WTC11 (cell line): ENCODE data around the gene GSDME. TPM values are rescaled to one million over a fixed set of nuclear protein-coding genes. Genes with fewer than 3 reads are reported as not detected.
"Not testable (repeated sequence)": the region's sequence is repeated elsewhere in the genome, so short reads cannot be mapped to it uniquely, and the experiment has no call there.

ENCODE experiments used
- ATAC-seq: fragments of 200-7000 bp; cut with Tn5 transposase; 2 replicates; pipeline ENCODE4 v1.10.0; 2021; ENCODE audit warnings: mild to moderate bottlenecking, moderate library complexity
- CTCF ChIA-PET: fragments of 300-600 bp; sonication (Branson Sonifier 250); formaldehyde crosslinking; loops from one replicate; lab custom pipeline; 2021; ENCODE audit warnings: antibody characterized with exemption; lab: Charles Lee
- POLR2A ChIA-PET: fragments of 350-600 bp; sonication (Branson Sonifier 250); formaldehyde crosslinking; loops from one replicate; lab custom pipeline; 2021; ENCODE audit warnings: antibody characterized with exemption; lab: Charles Lee
- DNase-seq: peaks from one replicate; pipeline ENCODE4 v3.0.0; 2021; ENCODE audit warnings: low spot score
- H3K27ac Mint-ChIP-seq: 2 replicates; pipeline ENCODE4 v1.8.0; 2021; ENCODE audit warnings: mixed read lengths
- H3K27me3 Mint-ChIP-seq: 2 replicates; pipeline ENCODE4 v1.8.0; 2021; ENCODE audit warnings: low read depth, mild to moderate bottlenecking, moderate library complexity, mixed read lengths
- H3K36me3 Mint-ChIP-seq: 2 replicates; pipeline ENCODE4 v1.8.0; 2021; ENCODE audit warnings: mixed read lengths
- H3K4me1 Mint-ChIP-seq: 2 replicates; pipeline ENCODE4 v1.8.0; 2022; ENCODE audit warnings: mixed read lengths
- H3K4me3 Mint-ChIP-seq: 2 replicates; pipeline ENCODE4 v1.8.0; 2021; ENCODE audit warnings: mild to moderate bottlenecking, moderate library complexity, mixed read lengths
- H3K9me3 Mint-ChIP-seq: 2 replicates; pipeline ENCODE4 v1.8.0; 2021; ENCODE audit warnings: mixed read lengths
- ATF1 ChIP-seq: sonication (generic); formaldehyde crosslinking; IDR thresholded peaks from 2 replicates; pipeline ENCODE4 v1.8.1; 2023; ENCODE audit warnings: mild to moderate bottlenecking, moderate library complexity, missing genetic modification reagents
- CREB1 ChIP-seq: sonication (generic); formaldehyde crosslinking; IDR thresholded peaks from 2 replicates; pipeline ENCODE4 v1.8.0; 2023; ENCODE audit warnings: mild to moderate bottlenecking, missing genetic modification reagents
- CREM ChIP-seq: sonication (generic); formaldehyde crosslinking; IDR thresholded peaks from 2 replicates; pipeline ENCODE4 v1.8.1; 2022; ENCODE audit warnings: mild to moderate bottlenecking, missing genetic modification reagents, moderate library complexity
- ELF4 ChIP-seq: sonication (generic); formaldehyde crosslinking; IDR thresholded peaks from 2 replicates; pipeline ENCODE4 v1.8.1; 2022; ENCODE audit warnings: low read depth, mild to moderate bottlenecking, moderate library complexity, missing genetic modification reagents
- MYBL2 ChIP-seq: sonication (generic); formaldehyde crosslinking; IDR thresholded peaks from 2 replicates; pipeline ENCODE4 v1.8.1; 2023; ENCODE audit warnings: mild to moderate bottlenecking, moderate library complexity, missing genetic modification reagents
- NR3C1 ChIP-seq: sonication (generic); formaldehyde crosslinking; conservative IDR thresholded peaks from 2 replicates; pipeline ENCODE4 v1.8.1; 2023; ENCODE audit warnings: low read depth, mild to moderate bottlenecking, missing genetic modification reagents
- SMAD3 ChIP-seq: sonication (generic); formaldehyde crosslinking; IDR thresholded peaks from 2 replicates; pipeline ENCODE4 v1.8.0; 2022; ENCODE audit warnings: missing genetic modification reagents, mild to moderate bottlenecking, borderline replicate concordance
- TEAD4 ChIP-seq: sonication (generic); formaldehyde crosslinking; IDR thresholded peaks from 2 replicates; pipeline ENCODE4 v1.8.0; 2022; ENCODE audit warnings: mild to moderate bottlenecking, missing genetic modification reagents
- ZNF671 ChIP-seq: fragments of 250-450 bp; sonication (Bioruptor Pico); IDR thresholded peaks from 2 replicates; pipeline ENCODE4 v1.8.0; 2021; ENCODE audit warnings: mild to moderate bottlenecking
- total RNA-seq: library from RNA; stranded (reverse); gene quantifications from 3 replicates; pipeline ENCODE4 v1.2.3, GENCODE V29; 2021
- TF ChIP-seq, protein P1 (sequence below): fragments of 250-450 bp; sonication (Bioruptor Pico); IDR thresholded peaks from 2 replicates; pipeline ENCODE4 v1.9.0; 2021; ENCODE audit warnings: mild to moderate bottlenecking, borderline replicate concordance
- TF ChIP-seq, protein P2 (sequence below): fragments of 250-450 bp; sonication (Bioruptor Pico); IDR thresholded peaks from 2 replicates; pipeline ENCODE4 v1.9.0; 2021; ENCODE audit warnings: mild to moderate bottlenecking
- TF ChIP-seq, protein P3 (sequence below): fragments of 200-600 bp; IDR thresholded peaks from 2 replicates; pipeline ENCODE4 v1.8.0; 2022; ENCODE audit warnings: antibody characterized with exemption
- TF ChIP-seq, protein P4 (sequence below): sonication (generic); formaldehyde crosslinking; IDR thresholded peaks from 2 replicates; pipeline ENCODE4 v1.8.1; 2022; ENCODE audit warnings: missing genetic modification reagents, borderline replicate concordance
- TF ChIP-seq, protein P5 (sequence below): fragments of 250-450 bp; sonication (Bioruptor Pico); IDR thresholded peaks from 2 replicates; pipeline ENCODE4 v1.8.0; 2021; ENCODE audit warnings: mild to moderate bottlenecking

GSDME gene
- total RNA-seq, 1 experiment from 2014 or later: 4.8 TPM

DNA sequence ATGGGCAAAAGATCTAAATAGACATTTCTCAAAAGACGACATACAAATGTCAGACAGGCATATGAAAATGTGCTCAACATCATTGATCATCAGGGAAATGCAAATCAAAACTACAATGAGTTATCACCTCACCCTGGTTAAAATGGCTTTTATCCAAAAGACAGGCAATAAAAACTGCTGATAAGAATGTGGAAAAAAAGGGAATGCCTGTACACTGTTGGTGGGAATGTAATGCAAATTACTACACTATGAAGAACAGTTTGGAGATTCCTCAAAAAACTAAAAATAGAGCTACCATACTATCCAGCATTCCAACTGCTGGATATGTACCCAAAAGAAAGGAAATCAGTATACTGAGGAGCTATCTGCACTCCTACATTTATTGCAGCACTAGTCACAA lies 18.0 kb downstream of the GSDME start (continued):
- TF ChIP-seq, protein P1, sequence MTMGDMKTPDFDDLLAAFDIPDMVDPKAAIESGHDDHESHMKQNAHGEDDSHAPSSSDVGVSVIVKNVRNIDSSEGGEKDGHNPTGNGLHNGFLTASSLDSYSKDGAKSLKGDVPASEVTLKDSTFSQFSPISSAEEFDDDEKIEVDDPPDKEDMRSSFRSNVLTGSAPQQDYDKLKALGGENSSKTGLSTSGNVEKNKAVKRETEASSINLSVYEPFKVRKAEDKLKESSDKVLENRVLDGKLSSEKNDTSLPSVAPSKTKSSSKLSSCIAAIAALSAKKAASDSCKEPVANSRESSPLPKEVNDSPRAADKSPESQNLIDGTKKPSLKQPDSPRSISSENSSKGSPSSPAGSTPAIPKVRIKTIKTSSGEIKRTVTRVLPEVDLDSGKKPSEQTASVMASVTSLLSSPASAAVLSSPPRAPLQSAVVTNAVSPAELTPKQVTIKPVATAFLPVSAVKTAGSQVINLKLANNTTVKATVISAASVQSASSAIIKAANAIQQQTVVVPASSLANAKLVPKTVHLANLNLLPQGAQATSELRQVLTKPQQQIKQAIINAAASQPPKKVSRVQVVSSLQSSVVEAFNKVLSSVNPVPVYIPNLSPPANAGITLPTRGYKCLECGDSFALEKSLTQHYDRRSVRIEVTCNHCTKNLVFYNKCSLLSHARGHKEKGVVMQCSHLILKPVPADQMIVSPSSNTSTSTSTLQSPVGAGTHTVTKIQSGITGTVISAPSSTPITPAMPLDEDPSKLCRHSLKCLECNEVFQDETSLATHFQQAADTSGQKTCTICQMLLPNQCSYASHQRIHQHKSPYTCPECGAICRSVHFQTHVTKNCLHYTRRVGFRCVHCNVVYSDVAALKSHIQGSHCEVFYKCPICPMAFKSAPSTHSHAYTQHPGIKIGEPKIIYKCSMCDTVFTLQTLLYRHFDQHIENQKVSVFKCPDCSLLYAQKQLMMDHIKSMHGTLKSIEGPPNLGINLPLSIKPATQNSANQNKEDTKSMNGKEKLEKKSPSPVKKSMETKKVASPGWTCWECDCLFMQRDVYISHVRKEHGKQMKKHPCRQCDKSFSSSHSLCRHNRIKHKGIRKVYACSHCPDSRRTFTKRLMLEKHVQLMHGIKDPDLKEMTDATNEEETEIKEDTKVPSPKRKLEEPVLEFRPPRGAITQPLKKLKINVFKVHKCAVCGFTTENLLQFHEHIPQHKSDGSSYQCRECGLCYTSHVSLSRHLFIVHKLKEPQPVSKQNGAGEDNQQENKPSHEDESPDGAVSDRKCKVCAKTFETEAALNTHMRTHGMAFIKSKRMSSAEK (CRISPR knock-in tag): no peak
- TF ChIP-seq MYBL2 (CRISPR knock-in tag) (no peak), ELF4 (CRISPR knock-in tag) (no peak), TEAD4 (CRISPR knock-in tag) (no peak), SMAD3 (CRISPR knock-in tag) (no peak), NR3C1 (CRISPR knock-in tag) (no peak)
- TF ChIP-seq, protein P2, sequence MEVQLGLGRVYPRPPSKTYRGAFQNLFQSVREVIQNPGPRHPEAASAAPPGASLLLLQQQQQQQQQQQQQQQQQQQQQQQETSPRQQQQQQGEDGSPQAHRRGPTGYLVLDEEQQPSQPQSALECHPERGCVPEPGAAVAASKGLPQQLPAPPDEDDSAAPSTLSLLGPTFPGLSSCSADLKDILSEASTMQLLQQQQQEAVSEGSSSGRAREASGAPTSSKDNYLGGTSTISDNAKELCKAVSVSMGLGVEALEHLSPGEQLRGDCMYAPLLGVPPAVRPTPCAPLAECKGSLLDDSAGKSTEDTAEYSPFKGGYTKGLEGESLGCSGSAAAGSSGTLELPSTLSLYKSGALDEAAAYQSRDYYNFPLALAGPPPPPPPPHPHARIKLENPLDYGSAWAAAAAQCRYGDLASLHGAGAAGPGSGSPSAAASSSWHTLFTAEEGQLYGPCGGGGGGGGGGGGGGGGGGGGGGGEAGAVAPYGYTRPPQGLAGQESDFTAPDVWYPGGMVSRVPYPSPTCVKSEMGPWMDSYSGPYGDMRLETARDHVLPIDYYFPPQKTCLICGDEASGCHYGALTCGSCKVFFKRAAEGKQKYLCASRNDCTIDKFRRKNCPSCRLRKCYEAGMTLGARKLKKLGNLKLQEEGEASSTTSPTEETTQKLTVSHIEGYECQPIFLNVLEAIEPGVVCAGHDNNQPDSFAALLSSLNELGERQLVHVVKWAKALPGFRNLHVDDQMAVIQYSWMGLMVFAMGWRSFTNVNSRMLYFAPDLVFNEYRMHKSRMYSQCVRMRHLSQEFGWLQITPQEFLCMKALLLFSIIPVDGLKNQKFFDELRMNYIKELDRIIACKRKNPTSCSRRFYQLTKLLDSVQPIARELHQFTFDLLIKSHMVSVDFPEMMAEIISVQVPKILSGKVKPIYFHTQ: no peak
- TF ChIP-seq, protein P3, sequence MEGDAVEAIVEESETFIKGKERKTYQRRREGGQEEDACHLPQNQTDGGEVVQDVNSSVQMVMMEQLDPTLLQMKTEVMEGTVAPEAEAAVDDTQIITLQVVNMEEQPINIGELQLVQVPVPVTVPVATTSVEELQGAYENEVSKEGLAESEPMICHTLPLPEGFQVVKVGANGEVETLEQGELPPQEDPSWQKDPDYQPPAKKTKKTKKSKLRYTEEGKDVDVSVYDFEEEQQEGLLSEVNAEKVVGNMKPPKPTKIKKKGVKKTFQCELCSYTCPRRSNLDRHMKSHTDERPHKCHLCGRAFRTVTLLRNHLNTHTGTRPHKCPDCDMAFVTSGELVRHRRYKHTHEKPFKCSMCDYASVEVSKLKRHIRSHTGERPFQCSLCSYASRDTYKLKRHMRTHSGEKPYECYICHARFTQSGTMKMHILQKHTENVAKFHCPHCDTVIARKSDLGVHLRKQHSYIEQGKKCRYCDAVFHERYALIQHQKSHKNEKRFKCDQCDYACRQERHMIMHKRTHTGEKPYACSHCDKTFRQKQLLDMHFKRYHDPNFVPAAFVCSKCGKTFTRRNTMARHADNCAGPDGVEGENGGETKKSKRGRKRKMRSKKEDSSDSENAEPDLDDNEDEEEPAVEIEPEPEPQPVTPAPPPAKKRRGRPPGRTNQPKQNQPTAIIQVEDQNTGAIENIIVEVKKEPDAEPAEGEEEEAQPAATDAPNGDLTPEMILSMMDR: no peak

DNA sequence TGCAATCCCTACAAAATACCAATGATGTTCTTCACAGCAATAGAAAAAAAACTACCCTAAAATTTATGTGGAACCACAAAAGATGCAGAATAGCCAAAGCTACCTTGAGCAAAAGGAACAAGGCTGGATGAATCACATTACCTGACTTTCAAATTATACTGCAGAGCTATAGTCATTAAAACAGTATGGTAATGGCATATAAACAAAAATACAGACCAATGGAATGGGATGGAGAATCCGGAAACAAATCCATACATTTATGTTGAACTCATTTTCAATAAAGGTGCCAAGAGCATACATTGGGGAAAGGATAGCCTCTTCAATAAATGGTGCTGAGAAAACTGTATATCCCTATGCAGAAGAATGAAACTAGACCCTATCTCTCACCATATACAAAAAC lies 18.7 kb downstream of the GSDME start:
- ChIA-PET CTCF (no interaction called here), POLR2A (no interaction called here)
- TF ChIP-seq, protein P4, sequence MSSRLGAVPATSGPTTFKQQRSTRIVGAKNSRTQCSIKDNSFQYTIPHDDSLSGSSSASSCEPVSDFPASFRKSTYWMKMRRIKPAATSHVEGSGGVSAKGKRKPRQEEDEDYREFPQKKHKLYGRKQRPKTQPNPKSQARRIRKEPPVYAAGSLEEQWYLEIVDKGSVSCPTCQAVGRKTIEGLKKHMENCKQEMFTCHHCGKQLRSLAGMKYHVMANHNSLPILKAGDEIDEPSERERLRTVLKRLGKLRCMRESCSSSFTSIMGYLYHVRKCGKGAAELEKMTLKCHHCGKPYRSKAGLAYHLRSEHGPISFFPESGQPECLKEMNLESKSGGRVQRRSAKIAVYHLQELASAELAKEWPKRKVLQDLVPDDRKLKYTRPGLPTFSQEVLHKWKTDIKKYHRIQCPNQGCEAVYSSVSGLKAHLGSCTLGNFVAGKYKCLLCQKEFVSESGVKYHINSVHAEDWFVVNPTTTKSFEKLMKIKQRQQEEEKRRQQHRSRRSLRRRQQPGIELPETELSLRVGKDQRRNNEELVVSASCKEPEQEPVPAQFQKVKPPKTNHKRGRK (CRISPR knock-in tag): no peak
- no peak for TF ChIP-seq ZNF671 (CRISPR knock-in tag)
- ATAC-seq (no peak), DNase-seq (no peak)
- Mint-ChIP-seq H3K9me3 (peaks cover 23% of the 10 kb centered on the region), H3K4me1 (peaks cover 3% of the 10 kb centered on the region; the same call in 1 of the 2 replicates), H3K27ac (no peak overlapping the region), H3K27me3 (no peaks in the 10 kb centered on the region), H3K36me3 (peaks cover 11% of the 10 kb centered on the region), H3K4me3 (no peak overlapping the region)

DNA sequence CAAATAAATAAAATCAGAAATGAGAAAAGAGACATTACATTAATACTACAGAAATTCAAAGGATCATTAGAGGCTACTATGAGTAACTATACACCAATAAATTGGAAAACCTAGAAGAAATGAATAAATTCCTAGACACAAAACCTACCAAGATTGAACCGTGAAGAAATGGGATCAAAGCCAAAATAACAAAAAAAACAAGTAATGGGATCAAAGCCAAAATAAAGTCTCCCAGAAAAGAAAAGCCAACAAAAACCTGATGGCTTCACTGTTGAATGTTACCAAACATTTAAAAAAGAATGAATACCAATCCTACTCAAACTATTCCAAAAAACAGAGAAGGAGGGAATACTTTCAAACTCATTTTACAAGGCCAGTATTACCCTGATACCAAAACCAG lies 20.0 kb downstream of the GSDME start:
- Mint-ChIP-seq H3K27ac (no peak overlapping the region), H3K4me3 (no peak overlapping the region), H3K9me3 (peaks cover 25% of the 10 kb centered on the region), H3K4me1 (peaks cover 7% of the 10 kb centered on the region), H3K27me3 (peaks cover 7% of the 10 kb centered on the region), H3K36me3 (peaks cover 11% of the 10 kb centered on the region)
- POLR2A ChIA-PET: no interaction called here
- DNase-seq: no peak
- CTCF ChIA-PET: no interaction called here
- ATAC-seq: no peak
- no peak for TF ChIP-seq CREM
- TF ChIP-seq CREB1 (CRISPR knock-in tag): no peak
- TF ChIP-seq, protein P5, sequence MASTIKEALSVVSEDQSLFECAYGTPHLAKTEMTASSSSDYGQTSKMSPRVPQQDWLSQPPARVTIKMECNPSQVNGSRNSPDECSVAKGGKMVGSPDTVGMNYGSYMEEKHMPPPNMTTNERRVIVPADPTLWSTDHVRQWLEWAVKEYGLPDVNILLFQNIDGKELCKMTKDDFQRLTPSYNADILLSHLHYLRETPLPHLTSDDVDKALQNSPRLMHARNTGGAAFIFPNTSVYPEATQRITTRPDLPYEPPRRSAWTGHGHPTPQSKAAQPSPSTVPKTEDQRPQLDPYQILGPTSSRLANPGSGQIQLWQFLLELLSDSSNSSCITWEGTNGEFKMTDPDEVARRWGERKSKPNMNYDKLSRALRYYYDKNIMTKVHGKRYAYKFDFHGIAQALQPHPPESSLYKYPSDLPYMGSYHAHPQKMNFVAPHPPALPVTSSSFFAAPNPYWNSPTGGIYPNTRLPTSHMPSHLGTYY: no peak
- no peak for TF ChIP-seq ATF1

DNA sequence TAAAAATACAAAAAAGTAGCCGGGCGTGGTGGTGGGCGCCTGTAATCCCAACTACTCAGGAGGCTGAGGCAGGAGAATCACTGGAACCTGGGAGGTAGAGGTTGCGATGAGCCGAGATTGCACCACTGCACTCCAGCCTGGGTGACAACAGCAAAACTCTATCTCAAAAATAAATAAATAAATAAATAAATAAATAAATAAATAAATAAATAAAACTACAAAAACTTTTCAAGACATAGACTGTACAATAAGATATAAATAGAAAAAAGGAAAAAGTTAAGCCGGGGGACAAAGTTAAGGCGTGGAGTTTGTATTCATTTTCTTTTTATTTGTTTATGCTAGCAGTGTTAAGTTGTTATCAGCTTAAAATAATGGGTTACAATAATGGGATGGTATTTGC lies 21.7 kb downstream of the GSDME start:
- DNase-seq, H3K27ac Mint-ChIP-seq, ATAC-seq, H3K4me1 Mint-ChIP-seq, CTCF ChIA-PET, H3K4me3 Mint-ChIP-seq, POLR2A ChIA-PET: not testable (repeated sequence)
- H3K9me3 Mint-ChIP-seq: peaks cover 31% of the 10 kb centered on the region
- H3K36me3 Mint-ChIP-seq: peaks cover 11% of the 10 kb centered on the region
- peaks cover 16% of the 10 kb centered on the region for H3K27me3 Mint-ChIP-seq
